Measurements from ENCODE around the gene KCNQ5. TPM values are rescaled to one million over a fixed set of nuclear protein-coding genes. Genes with fewer than 3 reads are reported as not detected.

The KCNQ5 gene
- total and polyA plus RNA-seq, 12 donors = 0.10 to 3.6 (median 0.52) TPM

DNA sequence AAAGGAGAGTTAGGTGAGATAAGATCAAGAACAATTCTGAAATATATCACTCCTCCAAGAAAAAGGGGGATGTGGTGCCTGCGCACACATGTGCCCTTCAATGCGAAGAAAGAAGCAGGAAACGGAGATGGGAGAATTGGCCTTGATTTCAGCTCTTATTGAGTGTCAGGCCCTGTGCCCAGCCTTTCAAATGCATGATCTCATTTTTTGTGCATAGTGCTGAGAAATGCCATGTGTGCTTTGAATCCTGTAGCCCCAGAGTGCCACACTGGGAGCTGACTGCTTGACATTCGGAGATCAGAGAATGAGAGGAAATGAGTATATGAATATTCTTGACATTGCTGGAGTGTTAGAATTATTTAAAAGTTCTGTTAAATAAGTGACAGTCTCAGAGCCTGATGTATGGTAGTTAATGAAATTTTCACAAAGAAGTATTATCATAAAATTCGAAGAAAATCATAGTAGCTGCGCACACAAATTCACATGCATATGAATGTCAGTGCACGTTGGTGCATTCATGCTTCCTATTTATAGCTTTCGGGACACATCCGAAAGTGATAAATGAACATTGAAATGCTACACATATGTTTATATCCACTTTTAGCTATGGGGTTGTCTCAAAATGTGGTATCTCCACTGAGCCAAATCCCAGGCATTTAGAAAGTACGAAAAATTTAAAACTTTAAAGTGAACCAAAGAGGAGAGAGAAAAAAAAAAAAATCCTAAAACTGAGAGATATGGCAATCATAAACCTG is 172.0 kb downstream of the KCNQ5 start:
- no peak overlapping the region for H3K27ac ChIP-seq
- TF ChIP-seq POLR2A (IDR thresholded peaks at IDR 0.05) = no peak
- TF ChIP-seq, protein P1, sequence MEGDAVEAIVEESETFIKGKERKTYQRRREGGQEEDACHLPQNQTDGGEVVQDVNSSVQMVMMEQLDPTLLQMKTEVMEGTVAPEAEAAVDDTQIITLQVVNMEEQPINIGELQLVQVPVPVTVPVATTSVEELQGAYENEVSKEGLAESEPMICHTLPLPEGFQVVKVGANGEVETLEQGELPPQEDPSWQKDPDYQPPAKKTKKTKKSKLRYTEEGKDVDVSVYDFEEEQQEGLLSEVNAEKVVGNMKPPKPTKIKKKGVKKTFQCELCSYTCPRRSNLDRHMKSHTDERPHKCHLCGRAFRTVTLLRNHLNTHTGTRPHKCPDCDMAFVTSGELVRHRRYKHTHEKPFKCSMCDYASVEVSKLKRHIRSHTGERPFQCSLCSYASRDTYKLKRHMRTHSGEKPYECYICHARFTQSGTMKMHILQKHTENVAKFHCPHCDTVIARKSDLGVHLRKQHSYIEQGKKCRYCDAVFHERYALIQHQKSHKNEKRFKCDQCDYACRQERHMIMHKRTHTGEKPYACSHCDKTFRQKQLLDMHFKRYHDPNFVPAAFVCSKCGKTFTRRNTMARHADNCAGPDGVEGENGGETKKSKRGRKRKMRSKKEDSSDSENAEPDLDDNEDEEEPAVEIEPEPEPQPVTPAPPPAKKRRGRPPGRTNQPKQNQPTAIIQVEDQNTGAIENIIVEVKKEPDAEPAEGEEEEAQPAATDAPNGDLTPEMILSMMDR (IDR thresholded peaks at IDR 0.05) = no peak
- no peaks in the 10 kb centered on the region for H3K4me1 ChIP-seq (replicated peaks in 1 of 2)
- DNase-seq = no peak
- H3K4me3 ChIP-seq = no peak overlapping the region
- intact Hi-C loops (cut with DNase I) = no loop called here
- no peaks in the 10 kb centered on the region for H3K9me3 ChIP-seq (replicated peaks in 1 of 3)
- 69 to 76% (median 75%) methylated on average over 10 of the region's 10 CpGs for WGBS, 4 donors
- H3K27me3 ChIP-seq = no peaks in the 10 kb centered on the region
- no peaks in the 10 kb centered on the region for H3K36me3 ChIP-seq (replicated peaks in 1 of 2)

DNA sequence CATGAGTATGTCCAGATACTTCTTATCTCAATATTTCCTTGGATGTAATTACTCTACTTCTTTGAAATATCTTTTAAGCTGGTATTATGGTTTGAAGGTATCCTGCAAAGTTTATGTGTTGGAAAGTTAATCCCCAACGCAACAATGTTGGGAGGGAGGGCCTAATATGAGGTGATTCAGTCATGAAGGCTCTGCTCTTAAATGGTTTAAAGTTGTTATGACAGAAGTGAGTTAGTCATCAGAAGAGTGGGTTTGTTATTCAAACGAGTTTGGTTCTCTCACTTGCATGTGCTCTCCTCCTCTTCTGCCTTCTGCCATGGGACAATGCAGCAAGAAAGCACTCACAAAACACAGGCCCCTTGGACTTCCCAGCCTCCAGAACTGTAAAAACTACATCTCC is 176.3 kb downstream of the KCNQ5 start:
- no peaks in the 10 kb centered on the region for H3K9me3 ChIP-seq (replicated peaks in 1 of 3)
- 66 to 82% (median 73%) methylated on average over 2 of the region's 2 CpGs for WGBS, 4 donors
- no peaks in the 10 kb centered on the region for H3K36me3 ChIP-seq (replicated peaks in 1 of 2)
- TF ChIP-seq, protein P1 (IDR thresholded peaks at IDR 0.05) = no peak
- no peak for TF ChIP-seq POLR2A (IDR thresholded peaks at IDR 0.05)
- no peak for DNase-seq
- no peak overlapping the region for H3K4me3 ChIP-seq
- intact Hi-C loops (cut with DNase I) = no loop called here
- no peaks in the 10 kb centered on the region for H3K27me3 ChIP-seq
- no peaks in the 10 kb centered on the region for H3K4me1 ChIP-seq (replicated peaks in 1 of 2)
- no peak overlapping the region for H3K27ac ChIP-seq

DNA sequence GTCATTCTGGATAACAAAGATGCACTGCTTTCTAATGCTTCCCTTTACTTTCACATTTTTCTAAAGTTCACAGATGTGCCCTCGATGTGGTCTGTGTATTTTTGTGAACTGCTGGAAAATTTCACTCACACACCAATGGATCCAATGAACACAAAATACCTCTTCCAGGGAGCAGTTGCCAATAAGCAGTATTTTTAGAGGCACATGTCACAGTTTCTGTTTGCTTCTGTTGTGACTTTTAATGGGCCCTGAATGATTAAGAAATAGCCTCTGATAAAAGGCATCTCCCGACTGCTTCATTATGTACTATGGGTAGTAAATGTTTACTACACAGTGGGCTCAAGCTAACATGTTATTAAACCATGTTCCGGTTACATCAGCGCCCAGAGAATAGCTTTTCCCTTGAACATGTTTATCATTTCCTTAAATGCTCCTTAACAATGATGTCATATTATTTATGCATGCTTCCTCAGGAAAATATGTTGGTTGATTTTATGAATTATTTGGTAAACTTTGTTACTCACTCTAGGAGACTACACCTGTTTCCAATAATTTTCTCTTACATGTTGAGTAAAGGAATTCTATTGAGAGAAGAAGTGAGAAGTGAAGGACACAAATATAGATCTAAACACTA is 188.0 kb downstream of the KCNQ5 start:
- no peak for DNase-seq
- Histone ChIP-seq H3K4me1 (replicated peaks in 1 of 2) (no peaks in the 10 kb centered on the region), H3K4me3 (no peak overlapping the region), H3K27me3 (no peaks in the 10 kb centered on the region), H3K9me3 (replicated peaks in 1 of 3) (no peaks in the 10 kb centered on the region), H3K36me3 (replicated peaks in 1 of 2) (no peaks in the 10 kb centered on the region), H3K27ac (no peak overlapping the region)
- intact Hi-C loops (cut with DNase I) = no loop called here
- TF ChIP-seq POLR2A (IDR thresholded peaks at IDR 0.05) = no peak
- TF ChIP-seq, protein P1 (IDR thresholded peaks at IDR 0.05) = no peak
- WGBS, 4 donors = 66 to 75% (median 68%) methylated on average over 4 of the region's 4 CpGs

DNA sequence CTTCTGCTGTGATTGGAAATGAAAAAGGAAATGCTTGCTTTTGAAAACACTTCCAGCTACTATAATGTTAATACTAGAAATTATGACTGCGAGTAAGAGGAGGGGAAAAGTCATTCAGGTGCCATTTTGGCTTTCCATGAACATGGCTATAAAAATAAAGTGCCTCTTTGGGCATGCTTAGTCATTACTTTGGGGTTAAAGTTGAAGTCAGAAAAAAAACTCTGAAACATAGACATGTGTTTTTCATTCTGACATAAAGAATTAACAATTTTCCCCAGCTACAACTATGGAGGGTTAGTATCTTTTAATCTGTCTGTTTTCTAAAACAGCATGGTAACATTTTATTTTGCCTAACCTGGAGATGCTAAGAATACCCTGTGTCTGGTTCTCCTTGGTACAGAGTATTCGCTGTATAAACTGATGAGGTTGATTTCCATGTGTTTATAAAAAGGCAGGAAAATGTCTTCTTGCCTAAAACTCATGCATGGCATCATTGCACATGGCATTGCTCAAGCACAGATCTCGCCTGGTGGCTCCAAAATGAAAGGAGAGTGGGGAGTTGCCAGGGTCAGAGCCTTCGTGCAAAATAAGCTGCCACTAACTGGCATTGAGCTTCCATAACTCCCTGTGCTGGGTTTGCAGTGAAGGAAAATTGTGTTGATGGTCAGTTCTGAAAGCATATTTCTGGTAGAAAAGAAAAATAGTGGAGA is 188.9 kb downstream of the KCNQ5 start:
- WGBS, 4 donors = 53 to 74% (median 68%) methylated on average over 4 of the region's 4 CpGs
- Histone ChIP-seq H3K9me3 (replicated peaks in 1 of 3) (no peaks in the 10 kb centered on the region), H3K27me3 (no peaks in the 10 kb centered on the region), H3K4me3 (no peak overlapping the region), H3K36me3 (replicated peaks in 1 of 2) (no peaks in the 10 kb centered on the region), H3K27ac (no peak overlapping the region), H3K4me1 (replicated peaks in 1 of 2) (no peaks in the 10 kb centered on the region)
- DNase-seq = no peak
- intact Hi-C loops (cut with DNase I) = no loop called here
- TF ChIP-seq, protein P1 (IDR thresholded peaks at IDR 0.05) = no peak
- no peak for TF ChIP-seq POLR2A (IDR thresholded peaks at IDR 0.05)
